ENCODE results near the gene AP4B1.

DNA sequence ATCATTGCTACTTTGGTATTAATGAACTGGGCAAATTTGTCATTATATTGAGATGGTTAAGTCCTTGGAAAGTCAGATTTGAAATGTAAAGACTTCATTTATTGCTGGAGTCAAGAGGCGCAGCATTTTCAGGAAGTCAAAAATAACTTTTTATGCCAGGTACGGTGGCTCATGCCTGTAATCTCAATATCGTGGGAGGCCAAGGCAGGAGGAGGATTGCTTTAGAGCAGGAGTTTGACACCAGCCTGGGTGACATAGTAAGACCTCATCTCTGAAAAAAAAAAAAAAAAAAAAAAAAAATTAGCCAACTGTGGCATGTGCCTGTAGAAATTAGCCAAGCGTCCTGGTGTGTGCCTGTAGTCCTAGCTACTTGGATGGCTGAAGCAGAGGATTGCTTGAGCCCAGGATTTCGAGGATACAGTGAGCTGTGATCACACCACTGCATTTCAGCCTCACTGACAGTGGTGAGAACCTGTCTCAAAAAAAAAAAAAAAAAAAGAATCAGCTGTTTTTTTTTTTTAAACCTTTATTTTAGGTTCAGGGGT, 30.0 kb upstream of the AP4B1 start:
- TF ChIP-seq, protein P1, sequence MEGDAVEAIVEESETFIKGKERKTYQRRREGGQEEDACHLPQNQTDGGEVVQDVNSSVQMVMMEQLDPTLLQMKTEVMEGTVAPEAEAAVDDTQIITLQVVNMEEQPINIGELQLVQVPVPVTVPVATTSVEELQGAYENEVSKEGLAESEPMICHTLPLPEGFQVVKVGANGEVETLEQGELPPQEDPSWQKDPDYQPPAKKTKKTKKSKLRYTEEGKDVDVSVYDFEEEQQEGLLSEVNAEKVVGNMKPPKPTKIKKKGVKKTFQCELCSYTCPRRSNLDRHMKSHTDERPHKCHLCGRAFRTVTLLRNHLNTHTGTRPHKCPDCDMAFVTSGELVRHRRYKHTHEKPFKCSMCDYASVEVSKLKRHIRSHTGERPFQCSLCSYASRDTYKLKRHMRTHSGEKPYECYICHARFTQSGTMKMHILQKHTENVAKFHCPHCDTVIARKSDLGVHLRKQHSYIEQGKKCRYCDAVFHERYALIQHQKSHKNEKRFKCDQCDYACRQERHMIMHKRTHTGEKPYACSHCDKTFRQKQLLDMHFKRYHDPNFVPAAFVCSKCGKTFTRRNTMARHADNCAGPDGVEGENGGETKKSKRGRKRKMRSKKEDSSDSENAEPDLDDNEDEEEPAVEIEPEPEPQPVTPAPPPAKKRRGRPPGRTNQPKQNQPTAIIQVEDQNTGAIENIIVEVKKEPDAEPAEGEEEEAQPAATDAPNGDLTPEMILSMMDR (IDR thresholded peaks at IDR 0.05), result no peak
- no peak for TF ChIP-seq POLR2A (IDR thresholded peaks at IDR 0.05)

All from lower leg skin (tissue), 3 donors.